Measurements from ENCODE around the gene LRRC8D. TPM values are rescaled to one million over a fixed set of nuclear protein-coding genes. Genes with fewer than 3 reads are reported as not detected.

The LRRC8D gene
- total RNA-seq, 1 experiment from 2014 or later: 22.3 TPM

DNA sequence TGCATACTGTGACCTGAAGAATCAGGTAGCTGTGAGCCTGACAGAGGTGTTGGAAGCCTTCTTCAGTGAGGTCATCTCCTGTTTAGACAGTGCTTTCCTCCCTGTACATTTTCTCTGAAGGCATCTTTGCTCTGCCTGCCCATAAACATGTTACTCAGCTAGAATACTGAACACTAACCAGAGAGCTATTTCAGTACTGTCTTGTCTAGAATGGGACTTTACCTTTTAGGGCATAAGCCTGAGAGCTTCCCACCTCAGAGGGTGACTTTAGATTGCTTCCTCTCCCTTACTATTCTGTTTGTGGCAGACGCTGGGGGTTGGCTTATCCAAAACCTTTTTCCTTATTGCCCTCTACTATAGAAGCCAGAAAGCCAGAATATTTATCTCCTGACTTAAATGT lies 150.8 kb downstream of the LRRC8D start:
- intact Hi-C loops (cut with micrococcal nuclease; ENCODE audit: unreplicated experiment): no loop called here
- Mint-ChIP-seq H3K27me3 (ENCODE audit: unreplicated experiment) (peaks cover 5% of the 10 kb centered on the region), H3K27ac (ENCODE audit: unreplicated experiment) (no peak overlapping the region), H3K36me3 (ENCODE audit: insufficient read depth, unreplicated experiment) (no peaks in the 10 kb centered on the region), H3K4me1 (ENCODE audit: low read depth, unreplicated experiment) (peaks cover 13% of the 10 kb centered on the region), H3K9me3 (ENCODE audit: low read depth, unreplicated experiment) (no peaks in the 10 kb centered on the region), H3K4me3 (ENCODE audit: low read depth, unreplicated experiment) (no peak overlapping the region)
- BruUV-seq (replicated peaks): no TSS peak
- TF ChIP-seq, protein P1, sequence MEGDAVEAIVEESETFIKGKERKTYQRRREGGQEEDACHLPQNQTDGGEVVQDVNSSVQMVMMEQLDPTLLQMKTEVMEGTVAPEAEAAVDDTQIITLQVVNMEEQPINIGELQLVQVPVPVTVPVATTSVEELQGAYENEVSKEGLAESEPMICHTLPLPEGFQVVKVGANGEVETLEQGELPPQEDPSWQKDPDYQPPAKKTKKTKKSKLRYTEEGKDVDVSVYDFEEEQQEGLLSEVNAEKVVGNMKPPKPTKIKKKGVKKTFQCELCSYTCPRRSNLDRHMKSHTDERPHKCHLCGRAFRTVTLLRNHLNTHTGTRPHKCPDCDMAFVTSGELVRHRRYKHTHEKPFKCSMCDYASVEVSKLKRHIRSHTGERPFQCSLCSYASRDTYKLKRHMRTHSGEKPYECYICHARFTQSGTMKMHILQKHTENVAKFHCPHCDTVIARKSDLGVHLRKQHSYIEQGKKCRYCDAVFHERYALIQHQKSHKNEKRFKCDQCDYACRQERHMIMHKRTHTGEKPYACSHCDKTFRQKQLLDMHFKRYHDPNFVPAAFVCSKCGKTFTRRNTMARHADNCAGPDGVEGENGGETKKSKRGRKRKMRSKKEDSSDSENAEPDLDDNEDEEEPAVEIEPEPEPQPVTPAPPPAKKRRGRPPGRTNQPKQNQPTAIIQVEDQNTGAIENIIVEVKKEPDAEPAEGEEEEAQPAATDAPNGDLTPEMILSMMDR (IDR thresholded peaks at IDR 0.05; ENCODE audit: unreplicated experiment): no peak
- no peak for DNase-seq
- CTCF ChIA-PET: no interaction called here

GRCh38 chr1:89972024-89972423 lies 151.2 kb downstream of the LRRC8D start:
- H3K4me1 Mint-ChIP-seq (ENCODE audit: low read depth, unreplicated experiment): peaks cover 13% of the 10 kb centered on the region
- peaks cover 1% of the 10 kb centered on the region for H3K27me3 Mint-ChIP-seq (ENCODE audit: unreplicated experiment)
- H3K9me3 Mint-ChIP-seq (ENCODE audit: low read depth, unreplicated experiment): no peaks in the 10 kb centered on the region
- BruUV-seq (replicated peaks): no TSS peak
- CTCF ChIA-PET: no interaction called here
- H3K36me3 Mint-ChIP-seq (ENCODE audit: insufficient read depth, unreplicated experiment): no peaks in the 10 kb centered on the region
- TF ChIP-seq, protein P1 (IDR thresholded peaks at IDR 0.05; ENCODE audit: unreplicated experiment): no peak
- H3K27ac Mint-ChIP-seq (ENCODE audit: unreplicated experiment): no peak overlapping the region
- no peak for DNase-seq
- intact Hi-C loops (cut with micrococcal nuclease; ENCODE audit: unreplicated experiment): no loop called here
- H3K4me3 Mint-ChIP-seq (ENCODE audit: low read depth, unreplicated experiment): no peak overlapping the region

- CTCF ChIA-PET: interaction anchor here (0.9 kb wide), 1 partner anchor 193 kb away, joined by 3 read pairs; no protein-coding TSS in a partner anchor
- Mint-ChIP-seq H3K27ac (ENCODE audit: unreplicated experiment) (no peak overlapping the region), H3K4me1 (ENCODE audit: low read depth, unreplicated experiment) (peaks cover 13% of the 10 kb centered on the region), H3K27me3 (ENCODE audit: unreplicated experiment) (no peaks in the 10 kb centered on the region), H3K4me3 (ENCODE audit: low read depth, unreplicated experiment) (no peak overlapping the region), H3K9me3 (ENCODE audit: low read depth, unreplicated experiment) (no peaks in the 10 kb centered on the region), H3K36me3 (ENCODE audit: insufficient read depth, unreplicated experiment) (no peaks in the 10 kb centered on the region)
- TF ChIP-seq, protein P1 (IDR thresholded peaks at IDR 0.05; ENCODE audit: unreplicated experiment): no peak
- intact Hi-C loops (cut with micrococcal nuclease; ENCODE audit: unreplicated experiment): no loop called here
- DNase-seq: no peak
- BruUV-seq (replicated peaks): no TSS peak
Observed at GRCh38 chr1:89973471-89974127, 152.8 kb downstream of the LRRC8D start.

DNA sequence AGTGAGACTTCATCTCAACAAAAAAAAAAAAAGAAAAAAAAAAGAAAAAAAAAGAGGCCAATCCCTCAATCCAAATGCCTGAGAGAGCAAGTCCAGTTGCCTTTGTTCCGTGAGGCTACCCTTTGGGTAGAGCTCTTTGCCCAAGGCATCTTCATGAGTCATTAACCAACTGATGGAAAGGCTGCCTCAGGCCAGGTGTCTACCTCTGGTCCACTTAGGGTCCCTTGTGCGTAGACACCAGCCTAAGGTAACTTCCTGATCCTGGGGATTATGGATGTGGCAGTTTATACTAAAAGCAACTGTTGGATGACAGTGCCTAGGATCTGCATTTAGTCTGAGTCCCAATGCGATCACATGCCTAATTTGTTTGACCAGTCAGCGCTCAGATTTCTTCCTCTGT lies 153.4 kb downstream of the LRRC8D start:
- Mint-ChIP-seq H3K27ac (ENCODE audit: unreplicated experiment) (no peak overlapping the region), H3K4me3 (ENCODE audit: low read depth, unreplicated experiment) (no peak overlapping the region), H3K27me3 (ENCODE audit: unreplicated experiment) (no peaks in the 10 kb centered on the region), H3K36me3 (ENCODE audit: insufficient read depth, unreplicated experiment) (no peaks in the 10 kb centered on the region), H3K9me3 (ENCODE audit: low read depth, unreplicated experiment) (no peaks in the 10 kb centered on the region), H3K4me1 (ENCODE audit: low read depth, unreplicated experiment) (peaks cover 13% of the 10 kb centered on the region)
- intact Hi-C loops (cut with micrococcal nuclease; ENCODE audit: unreplicated experiment): no loop called here
- TF ChIP-seq, protein P1 (IDR thresholded peaks at IDR 0.05; ENCODE audit: unreplicated experiment): no peak
- no peak for DNase-seq
- CTCF ChIA-PET: interaction anchor here (0.9 kb wide), 1 partner anchor 194 kb away, joined by 3 read pairs; no protein-coding TSS in a partner anchor
- BruUV-seq (replicated peaks): no TSS peak

Measured in Calu3 (cell line).